Testis (tissue), 2 donors: ENCODE measurements around the gene TEX48.

Source experiments
- CTCF ChIP-seq, 3 experiments: fragments of 450-650 bp in 2 of 3; fragments of 200-600 bp in 1 of 3; sonication (generic) in 1 of 3; IDR thresholded peaks; one replicate each; pipeline ENCODE4 v1.5.1; 2016 to 2019; ENCODE audit warnings: antibody characterized with exemption in 3 of 3, mild to moderate bottlenecking in 2 of 3, moderate library complexity in 1 of 3
- POLR2A ChIP-seq: fragments of 450-650 bp; IDR thresholded peaks from one replicate; pipeline ENCODE4 v1.6.1; 2017; ENCODE audit warnings: antibody characterized with exemption, mild to moderate bottlenecking, moderate library complexity

GRCh38 chr9:114627553-114627952 is 54.4 kb downstream of the TEX48 start:
- no peak for TF ChIP-seq POLR2A
- no peak for TF ChIP-seq CTCF (IDR thresholded peaks at IDR 0.05)
